ENCODE measurements around the gene AGBL1. TPM values are rescaled to one million over a fixed set of nuclear protein-coding genes. Genes with fewer than 3 reads are reported as not detected.

Gene AGBL1
- total RNA-seq, 1 donor from 2014 or later, result not detected

- Mint-ChIP-seq H3K4me3 (ENCODE audit: unreplicated experiment) (peak overlapping the region; percentile 24), H3K36me3 (ENCODE audit: low read depth, unreplicated experiment) (no peaks in the 10 kb centered on the region), H3K4me1 (ENCODE audit: low read depth, unreplicated experiment) (peaks cover 25% of the 10 kb centered on the region), H3K27ac (ENCODE audit: unreplicated experiment) (peak overlapping the region; percentile 79), H3K9me3 (ENCODE audit: unreplicated experiment) (no peaks in the 10 kb centered on the region), H3K27me3 (ENCODE audit: low read depth, unreplicated experiment) (peaks cover 1% of the 10 kb centered on the region)
- Histone ChIP-seq H3K4me2 (ENCODE audit: low read length) (peak overlapping the region; percentile 45), H3K9ac (ENCODE audit: low read length) (no peak overlapping the region), H2AFZ (ENCODE audit: low read depth, low read length) (no peak overlapping the region), H3K4me1 (ENCODE audit: insufficient read depth, low read length) (peaks cover 11% of the 10 kb centered on the region), H3K79me2 (ENCODE audit: insufficient read depth, low read length) (no peaks in the 10 kb centered on the region), H4K20me1 (ENCODE audit: insufficient read depth, low read length) (no peaks in the 10 kb centered on the region), H3K36me3 (ENCODE audit: insufficient read depth, low read length) (no peaks in the 10 kb centered on the region), H3K27ac (ENCODE audit: low read depth, low read length) (no peak overlapping the region), H3K9me3 (ENCODE audit: insufficient read depth, low read depth, low read length) (peaks cover 4% of the 10 kb centered on the region), H3K27me3 (ENCODE audit: insufficient read depth, low read length) (no peaks in the 10 kb centered on the region), H3K4me3 (ENCODE audit: insufficient read depth, low read depth, low read length) (no peak overlapping the region)
- DNase-seq (ENCODE audit: low read depth), result peak; percentile 80
- no peak for TF ChIP-seq EZH2 (IDR thresholded peaks at IDR 0.05; ENCODE audit: insufficient read depth, low read length)
- no peak for TF ChIP-seq CTCF (IDR thresholded peaks at IDR 0.05; ENCODE audit: insufficient read depth, low read depth, low read length)
- no peak for FAIRE-seq
Observed at GRCh38 chr15:86165265-86166211, 85.9 kb downstream of the AGBL1 start.

- Histone ChIP-seq H2AFZ (ENCODE audit: low read depth, low read length) (no peak overlapping the region), H4K20me1 (ENCODE audit: insufficient read depth, low read length) (no peaks in the 10 kb centered on the region), H3K9ac (ENCODE audit: low read length) (no peak overlapping the region), H3K27me3 (ENCODE audit: insufficient read depth, low read length) (no peaks in the 10 kb centered on the region), H3K36me3 (ENCODE audit: insufficient read depth, low read length) (no peaks in the 10 kb centered on the region), H3K9me3 (ENCODE audit: insufficient read depth, low read depth, low read length) (no peaks in the 10 kb centered on the region), H3K79me2 (ENCODE audit: insufficient read depth, low read length) (no peaks in the 10 kb centered on the region), H3K4me1 (ENCODE audit: insufficient read depth, low read length) (peaks cover 11% of the 10 kb centered on the region), H3K27ac (ENCODE audit: low read depth, low read length) (no peak overlapping the region), H3K4me2 (ENCODE audit: low read length) (no peak overlapping the region), H3K4me3 (ENCODE audit: insufficient read depth, low read depth, low read length) (no peak overlapping the region)
- Mint-ChIP-seq H3K27ac (ENCODE audit: unreplicated experiment) (no peak overlapping the region), H3K4me1 (ENCODE audit: low read depth, unreplicated experiment) (peaks cover 23% of the 10 kb centered on the region), H3K4me3 (ENCODE audit: unreplicated experiment) (no peak overlapping the region), H3K27me3 (ENCODE audit: low read depth, unreplicated experiment) (no peaks in the 10 kb centered on the region), H3K36me3 (ENCODE audit: low read depth, unreplicated experiment) (no peaks in the 10 kb centered on the region), H3K9me3 (ENCODE audit: unreplicated experiment) (no peaks in the 10 kb centered on the region)
- DNase-seq (ENCODE audit: low read depth) (no peak), FAIRE-seq (no peak)
- TF ChIP-seq EZH2 (IDR thresholded peaks at IDR 0.05; ENCODE audit: insufficient read depth, low read length), result no peak
- no peak for TF ChIP-seq CTCF (IDR thresholded peaks at IDR 0.05; ENCODE audit: insufficient read depth, low read depth, low read length)
Observed at GRCh38 chr15:86167841-86168240, 88.2 kb downstream of the AGBL1 start.

GRCh38 chr15:86178845-86179244, 99.2 kb downstream of the AGBL1 start:
- no peaks in the 10 kb centered on the region for H3K4me1 ChIP-seq (ENCODE audit: insufficient read depth, low read length)
- H3K4me3 ChIP-seq (ENCODE audit: insufficient read depth, low read depth, low read length), result no peak overlapping the region
- Mint-ChIP-seq H3K9me3 (ENCODE audit: unreplicated experiment) (peaks cover 4% of the 10 kb centered on the region), H3K36me3 (ENCODE audit: low read depth, unreplicated experiment) (no peaks in the 10 kb centered on the region), H3K27me3 (ENCODE audit: low read depth, unreplicated experiment) (no peaks in the 10 kb centered on the region), H3K4me1 (ENCODE audit: low read depth, unreplicated experiment) (peaks cover 4% of the 10 kb centered on the region), H3K4me3 (ENCODE audit: unreplicated experiment) (no peak overlapping the region), H3K27ac (ENCODE audit: unreplicated experiment) (no peak overlapping the region)
- no peak overlapping the region for H3K9ac ChIP-seq (ENCODE audit: low read length)
- H3K36me3 ChIP-seq (ENCODE audit: insufficient read depth, low read length), result no peaks in the 10 kb centered on the region
- no peaks in the 10 kb centered on the region for H4K20me1 ChIP-seq (ENCODE audit: insufficient read depth, low read length)
- H3K4me2 ChIP-seq (ENCODE audit: low read length), result no peak overlapping the region
- H3K79me2 ChIP-seq (ENCODE audit: insufficient read depth, low read length), result no peaks in the 10 kb centered on the region
- no peaks in the 10 kb centered on the region for H3K27me3 ChIP-seq (ENCODE audit: insufficient read depth, low read length)
- no peak overlapping the region for H2AFZ ChIP-seq (ENCODE audit: low read depth, low read length)
- no peak overlapping the region for H3K27ac ChIP-seq (ENCODE audit: low read depth, low read length)
- no peaks in the 10 kb centered on the region for H3K9me3 ChIP-seq (ENCODE audit: insufficient read depth, low read depth, low read length)
- TF ChIP-seq EZH2 (IDR thresholded peaks at IDR 0.05; ENCODE audit: insufficient read depth, low read length) (no peak), CTCF (IDR thresholded peaks at IDR 0.05; ENCODE audit: insufficient read depth, low read depth, low read length) (no peak)
- FAIRE-seq, result no peak
- DNase-seq (ENCODE audit: low read depth), result no peak
